Lower leg skin (tissue), 3 donors: Measurements from ENCODE around the gene IFT52.

Experiments used
- CTCF ChIP-seq, 3 donors: fragments of 450-650 bp; IDR thresholded peaks; one replicate each; pipeline ENCODE4 v1.5.1; 2016; ENCODE audit warnings: antibody characterized with exemption in 3 of 3, mild to moderate bottlenecking in 3 of 3, moderate library complexity in 2 of 3
- POLR2A ChIP-seq, 2 donors: fragments of 450-650 bp; IDR thresholded peaks; one replicate each; pipeline ENCODE4 v1.6.1; 2016 to 2017; ENCODE audit warnings: antibody characterized with exemption in 2 of 2, mild to moderate bottlenecking in 1 of 2, moderate library complexity in 1 of 2

- TF ChIP-seq CTCF (IDR thresholded peaks at IDR 0.05) (no peak), POLR2A (IDR thresholded peaks at IDR 0.05) (no peak)
Measured at GRCh38 chr20:43650997-43651525, 60.3 kb downstream of the IFT52 start.
